K562 (cell line): ENCODE measurements around the gene UPK3BL1. TPM values are rescaled to one million over a fixed set of nuclear protein-coding genes. Genes with fewer than 3 reads are reported as not detected.
"Not testable (repeated sequence)": the region's sequence is repeated elsewhere in the genome, so short reads cannot be mapped to it uniquely, and the experiment has no call there.

Experiments
- ATAC-seq: fragments of 200-7000 bp; cut with Tn5 transposase; 3 replicates; pipeline ENCODE4 v1.9.1; 2020; ENCODE audit warnings: moderate library complexity
- Bru-seq: library from RNA; stranded (reverse); fragments of 400-500 nt; gene quantifications from one replicate; lab custom pipeline; 2021; lab: Mats Ljungman, UMichigan
- BruChase-seq, 2 experiments: library from RNA; stranded (reverse); fragments of 400-500 nt; gene quantifications; one replicate each; lab custom pipeline; 2021; lab: Mats Ljungman, UMichigan
- BruUV-seq: library from RNA; stranded (reverse); fragments of 400-500 nt; replicated peaks from 2 replicates; lab custom pipeline; 2021; lab: Mats Ljungman, UMichigan
- CTCF ChIA-PET: fragments of 300-600 bp; formaldehyde crosslinking; extraction: SDS; loops from one replicate; lab custom pipeline; 2021; ENCODE audit warnings: low intra/inter-chr PET ratio; lab: Yijun Ruan, JAX
- POLR2A ChIA-PET: fragments of 300-600, 350-650 bp; sonication (Branson Sonifier 250); formaldehyde crosslinking; extraction: SDS; loops from one replicate; lab custom pipeline; 2021; ENCODE audit warnings: antibody characterized with exemption, inconsistent platforms; lab: Yijun Ruan, JAX
- DNase-seq, 4 experiments: peaks; one replicate each; pipeline versions ENCODE4 v3.0.0 to v3.0.0-alpha.2; 2011 to 2018; ENCODE audit warnings: low spot score in 3 of 4, mixed read lengths in 3 of 4; ENCODE audit errors: extremely low read depth in 1 of 4
- FAIRE-seq: peaks from 2 replicates; lab custom pipeline; 2011; peaks lifted over from hg19 to GRCh38; lab: Jason Lieb, UNC
- H2AFZ ChIP-seq: 2 replicates; pipeline ENCODE4 v1.6.0; 2011; ENCODE audit warnings: low read depth, low read length, control low read depth, inconsistent platforms
- H3K27ac ChIP-seq: fragments of 200-600 bp; 3 replicates; pipeline ENCODE4 v1.8.0; 2011; ENCODE audit warnings: low read depth, mild to moderate bottlenecking, control low read depth, inconsistent platforms, low read length, moderate library complexity, mixed read lengths; ENCODE audit errors: extremely low read depth
- H3K27me3 ChIP-seq, 2 experiments: fragments of 300-600 bp in 1 of 2; 2 replicates in 1 of 2; 3 replicates in 1 of 2; pipeline versions ENCODE4 v1.6.0 to v1.8.0; 2011; ENCODE audit warnings: inconsistent platforms in 2 of 2, low read length in 2 of 2, mild to moderate bottlenecking in 1 of 2, mixed read lengths in 1 of 2, moderate library complexity in 1 of 2; ENCODE audit not compliant: control insufficient read depth in 2 of 2, insufficient read depth in 2 of 2
- H3K36me3 ChIP-seq: fragments of 300-600 bp; 3 replicates; pipeline ENCODE4 v1.8.0; 2011; ENCODE audit warnings: mild to moderate bottlenecking, low read length, inconsistent platforms; ENCODE audit not compliant: control insufficient read depth, insufficient read depth
- H3K4me1 ChIP-seq, 2 experiments: fragments of 200-600 bp in 1 of 2; replicated peaks in 1 of 2; 2 replicates in 1 of 2; 3 replicates in 1 of 2; pipeline versions ENCODE4 v1.5.1 to v1.8.0; 2011; ENCODE audit warnings: inconsistent platforms in 2 of 2, low read length in 2 of 2, mild to moderate bottlenecking in 1 of 2, mixed read lengths in 1 of 2, moderate library complexity in 1 of 2; ENCODE audit not compliant: control insufficient read depth in 2 of 2, insufficient read depth in 2 of 2
- H3K4me2 ChIP-seq: 2 replicates; pipeline ENCODE4 v1.6.1; 2011; ENCODE audit warnings: low read length, control low read depth, inconsistent platforms, mixed read lengths; ENCODE audit not compliant: insufficient read depth
- H3K4me3 ChIP-seq: fragments of 200-600 bp; sonication (generic), shearing (Covaris generic); 2 replicates; pipeline ENCODE4 v1.5.1; 2016; ENCODE audit warnings: control low read depth, inconsistent platforms
- H3K79me2 ChIP-seq: fragments of 200-600 bp; 3 replicates; pipeline ENCODE4 v1.8.0; 2011; ENCODE audit warnings: low read length, inconsistent platforms; ENCODE audit not compliant: control insufficient read depth, insufficient read depth
- H3K9ac ChIP-seq, 2 experiments: 2 replicates each; pipeline versions ENCODE4 v1.6.0 to v1.6.1; 2011; ENCODE audit warnings: low read depth in 2 of 2, low read length in 2 of 2, control low read depth in 1 of 2, inconsistent platforms in 1 of 2, mild to moderate bottlenecking in 1 of 2, mixed read lengths in 1 of 2; ENCODE audit not compliant: insufficient read depth in 1 of 2
- H3K9me1 ChIP-seq: one replicate; pipeline ENCODE4 v1.6.0; 2011; ENCODE audit warnings: inconsistent platforms, mild to moderate bottlenecking, low read length, moderate library complexity; ENCODE audit not compliant: control insufficient read depth, insufficient read depth
- H3K9me3 ChIP-seq: replicated peaks from 2 replicates; pipeline ENCODE4 v1.5.1; 2011; ENCODE audit warnings: low read depth, low read length, inconsistent platforms; ENCODE audit not compliant: control insufficient read depth, insufficient read depth
- H4K20me1 ChIP-seq: replicated peaks from 2 replicates; pipeline ENCODE4 v1.6.1; 2011; ENCODE audit warnings: low read length, inconsistent platforms, mixed read lengths; ENCODE audit not compliant: control insufficient read depth, insufficient read depth
- WGBS: fragments of 100-300 bp; shearing (Covaris generic); methylation state at CpG from one replicate; pipeline ENCODE4 v1.1.6; 2016; ENCODE audit warnings: low coverage, mixed read lengths; ENCODE audit not compliant: insufficient coverage; ENCODE audit errors: missing lambda C conversion rate; 5-methylcytosine and 5-hydroxymethylcytosine counted together
- in situ Hi-C: fragments of 300-500 bp; cut with MboI; formaldehyde crosslinking; loops from 4 replicates; pipeline ENCODE4 v1.15.0; 2018; ENCODE audit warnings: inconsistent platforms, mixed read lengths
- intact Hi-C: fragments of 100-400 bp; cut with micrococcal nuclease; formaldehyde crosslinking; loops from 2 replicates; pipeline ENCODE4 v1.14.2; 2022
- long read RNA-seq, 3 experiments: library from polyadenylated mRNA in 2 of 3; library from RNA in 1 of 3; unstranded in 2 of 3; stranded (forward) in 1 of 3; transcript quantifications; one replicate each; pipeline ENCODE4 v2.0.0, GENCODE V29; 2019 to 2022
- polyA minus RNA-seq, 3 experiments: library from RNA; depleted of rRNA, polyadenylated mRNA; stranded (reverse); fragments of >200 nt; gene quantifications; 2 replicates each; pipeline ENCODE4 v1.2.3, GENCODE V29; 2011
- polyA plus RNA-seq, 8 experiments: library from polyadenylated mRNA; depleted of rRNA in 4 of 8; stranded (reverse) in 5 of 8; unstranded in 3 of 8; fragments of >200 nt; fragmentation: Nextera tagmentation in 2 of 8; fragmentation: Illumina TruSeq in 1 of 8; extraction: Ambion mirVana in 2 of 8; extraction: Trizol in 1 of 8; gene quantifications; 2 replicates each; pipeline versions ENCODE4 v1.2.1 to v1.2.3, GENCODE V29; 2011 to 2014; ENCODE audit warnings: inconsistent platforms in 1 of 8, missing spikeins in 1 of 8
- total RNA-seq, 7 experiments: library from RNA; depleted of rRNA in 6 of 7; stranded (reverse); fragments of >200 nt in 6 of 7; fragmentation: Illumina TruSeq in 2 of 7; extraction: Trizol in 2 of 7; gene quantifications; 2 replicates each; pipeline versions ENCODE4 v1.2.1 to v1.2.3, GENCODE V29; 2011 to 2021; ENCODE audit warnings: low replicate concordance in 1 of 7

UPK3BL1 gene
- total RNA-seq (2011; cell fraction: chromatin; rRNA removed; ENCODE audit: low replicate concordance): 81.0 and 155 TPM in 2 replicates
- total RNA-seq (2011; cell fraction: nucleolus; rRNA removed): 96.3 and 106 TPM in 2 replicates
- total RNA-seq (2011; cell fraction: nucleoplasm; rRNA removed): 109 and 126 TPM in 2 replicates
- total RNA-seq (2014; rRNA removed) (14.0 and 23.2 TPM in 2 replicates), total RNA-seq (2014; rRNA removed; fragmentation: Illumina TruSeq; extraction: Trizol) (9.9 and 13.1 TPM in 2 replicates), total RNA-seq (2015; rRNA removed; fragmentation: Illumina TruSeq; extraction: Trizol) (21.7 and 23.5 TPM in 2 replicates), total RNA-seq (2021) (18.8 and 19.3 TPM in 2 replicates), polyA plus RNA-seq (2011; rRNA removed) (20.9 and 23.9 TPM in 2 replicates), polyA plus RNA-seq (2014; fragmentation: Illumina TruSeq; extraction: Trizol) (15.6 and 20.9 TPM in 2 replicates), polyA plus RNA-seq (2014; fragmentation: Nextera tagmentation; extraction: Ambion mirVana) (1 to 10 TPM; 3.9 to 7.5 TPM), polyA plus RNA-seq (2014; rRNA removed) (27.8 and 36.3 TPM in 2 replicates), polyA minus RNA-seq (2011; rRNA and poly(A)+ RNA removed) (3.0 TPM in 1 of 2 replicates, not detected in the other), Bru-seq, nascent RNA (percentile 44 among the genes with signal in this experiment), BruChase-seq, experiment 1, labeled RNA remaining after a 2-hour chase (percentile 47 among the genes with signal in this experiment), BruChase-seq, experiment 2, labeled RNA remaining after a 6-hour chase (percentile 45 among the genes with signal in this experiment)
- polyA plus RNA-seq (2011; cell fraction: cytosol; rRNA removed): 9.3 and 14.3 TPM in 2 replicates
- polyA plus RNA-seq (2011; cell fraction: nucleus; rRNA removed): 77.1 and 146 TPM in 2 replicates
- 15.2 and 55.9 TPM in 2 replicates for polyA plus RNA-seq (2012)
- 9.5 and 15.5 TPM in 2 replicates for polyA minus RNA-seq (2011; cell fraction: cytosol; rRNA and poly(A)+ RNA removed)
- polyA minus RNA-seq (2011; cell fraction: nucleus; rRNA and poly(A)+ RNA removed): 8.4 and 15.1 TPM in 2 replicates
- long read RNA-seq, experiment 1, partial matches to known transcripts: 1 of 18 reads
- long read RNA-seq, experiment 1, other reads (novel, unspliced or antisense): 16 of 18 reads
- long read RNA-seq, experiment 2, partial matches to known transcripts: 6 of 7 reads
- long read RNA-seq, experiment 2, other reads (novel, unspliced or antisense): 0 of 7 reads
- long read RNA-seq, experiment 3: 0 reads

- DNase-seq, H2AFZ ChIP-seq, H3K9me3 ChIP-seq, FAIRE-seq, H3K36me3 ChIP-seq, H3K4me3 ChIP-seq, H3K4me1 ChIP-seq, H3K9ac ChIP-seq, H3K27me3 ChIP-seq, intact Hi-C loops, POLR2A ChIA-PET, H3K27ac ChIP-seq, CTCF ChIA-PET, BruUV-seq, H3K9me1 ChIP-seq, H3K4me2 ChIP-seq, H4K20me1 ChIP-seq, H3K79me2 ChIP-seq: not testable (repeated sequence)
- in situ Hi-C loops: loop anchor here (10.0 kb wide), 1 partner anchor 98 kb away; the partner anchor contains the start of gene UPK3BL2
- no CpG with 5 or more reads among the region's 9 CpGs for WGBS
- ATAC-seq: peak; percentile 13; the same call in 1 of the 3 replicates
Observed at GRCh38 chr7:102642691-102643090, at the start of gene UPK3BL1. UPK3BL1 (minus strand) TSS chr7:102642791; CDS start chr7:102642741, 50 bp downstream.

GRCh38 chr7:102690602-102691001 is 48.0 kb upstream of the UPK3BL1 start:
- intact Hi-C loops, POLR2A ChIA-PET, ATAC-seq, H3K27ac ChIP-seq, H3K9ac ChIP-seq, in situ Hi-C loops, H3K4me3 ChIP-seq, H2AFZ ChIP-seq, H3K4me2 ChIP-seq, CTCF ChIA-PET, BruUV-seq, H3K4me1 ChIP-seq, FAIRE-seq, H3K27me3 ChIP-seq, H3K9me1 ChIP-seq, H3K9me3 ChIP-seq, H3K36me3 ChIP-seq, H3K79me2 ChIP-seq, H4K20me1 ChIP-seq, DNase-seq: not testable (repeated sequence)
- 88% methylated on average over 4 of the region's 6 CpGs for WGBS

GRCh38 chr7:102689436-102690282 is 47.1 kb upstream of the UPK3BL1 start:
- H3K4me2 ChIP-seq, H3K27me3 ChIP-seq, ATAC-seq, FAIRE-seq, H3K4me3 ChIP-seq, H2AFZ ChIP-seq, DNase-seq, POLR2A ChIA-PET, BruUV-seq, H3K4me1 ChIP-seq, H3K27ac ChIP-seq, H3K9ac ChIP-seq, H4K20me1 ChIP-seq, H3K36me3 ChIP-seq, CTCF ChIA-PET, H3K9me1 ChIP-seq, intact Hi-C loops, H3K79me2 ChIP-seq, H3K9me3 ChIP-seq, in situ Hi-C loops: not testable (repeated sequence)
- WGBS: 93% methylated on average over 3 of the region's 74 CpGs
